ENCODE data around the gene SCP2.

The SCP2 gene

DNA sequence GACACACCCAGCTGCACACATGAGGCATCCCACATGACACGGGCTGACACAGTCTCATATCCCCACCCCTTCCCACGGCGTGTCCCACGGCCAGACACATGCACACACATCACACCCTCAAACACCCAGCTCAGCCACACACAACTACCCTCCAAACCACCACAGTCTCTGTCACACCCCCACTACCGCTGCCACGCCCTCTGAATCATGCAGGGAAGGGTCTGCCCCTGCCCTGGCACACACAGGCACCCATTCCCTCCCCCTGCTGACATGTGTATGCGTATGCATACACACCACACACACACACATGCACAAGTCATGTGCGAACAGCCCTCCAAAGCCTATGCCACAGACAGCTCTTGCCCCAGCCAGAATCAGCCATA is 157.5 kb downstream of the SCP2 start:
- Histone ChIP-seq H3K4me3 (replicated peaks; ENCODE audit: insufficient read depth, low read length) (no peak overlapping the region), H3K27me3 (ENCODE audit: insufficient read depth, poor library complexity, severe bottlenecking) (no peaks in the 10 kb centered on the region), H3K27ac (replicated peaks) (no peak overlapping the region)
- no peak for DNase-seq (ENCODE audit: low read depth in 1 of 2, low spot score in 1 of 2)
- TF ChIP-seq GABPA (IDR thresholded peaks at IDR 0.05; ENCODE audit: low read depth) = no peak
- no peak for TF ChIP-seq REST (IDR thresholded peaks at IDR 0.05; ENCODE audit: insufficient replicate concordance, low read depth)
- no peak for TF ChIP-seq POLR2AphosphoS5 (IDR thresholded peaks at IDR 0.05; ENCODE audit: low read depth)
- TF ChIP-seq CTCF (IDR thresholded peaks at IDR 0.05; ENCODE audit: insufficient read depth, low read length) = no peak
- no peak for TF ChIP-seq SPI1 (IDR thresholded peaks at IDR 0.05; ENCODE audit: borderline replicate concordance, low read depth)

DNA sequence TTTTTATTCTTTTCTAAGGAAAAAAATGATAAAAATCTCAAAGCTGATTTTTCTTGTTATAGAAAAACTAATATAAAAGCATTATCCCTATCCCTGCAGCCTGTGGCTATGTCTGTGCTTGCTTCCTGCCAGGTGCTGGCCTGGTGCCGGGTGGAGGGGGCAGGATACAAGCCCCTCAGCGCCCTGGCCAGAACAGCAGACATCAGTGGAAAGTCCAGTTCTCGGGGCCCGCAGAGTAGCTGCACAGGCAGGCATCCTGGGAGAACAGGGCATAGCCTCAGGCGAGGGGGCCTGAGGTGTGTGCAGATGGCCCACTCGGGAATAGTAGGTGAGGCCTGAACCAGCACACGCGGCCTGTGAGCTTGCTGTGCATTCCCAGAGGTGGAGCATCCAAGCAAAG is 158.3 kb downstream of the SCP2 start:
- Histone ChIP-seq H3K27me3 (ENCODE audit: insufficient read depth, poor library complexity, severe bottlenecking) (no peaks in the 10 kb centered on the region), H3K4me3 (replicated peaks; ENCODE audit: insufficient read depth, low read length) (no peak overlapping the region), H3K27ac (replicated peaks) (no peak overlapping the region)
- no peak for DNase-seq (ENCODE audit: low read depth in 1 of 2, low spot score in 1 of 2)
- TF ChIP-seq POLR2AphosphoS5 (IDR thresholded peaks at IDR 0.05; ENCODE audit: low read depth) (no peak), GABPA (IDR thresholded peaks at IDR 0.05; ENCODE audit: low read depth) (no peak), SPI1 (IDR thresholded peaks at IDR 0.05; ENCODE audit: borderline replicate concordance, low read depth) (no peak), REST (IDR thresholded peaks at IDR 0.05; ENCODE audit: insufficient replicate concordance, low read depth) (no peak)

- no peak for DNase-seq (ENCODE audit: low read depth in 1 of 2, low spot score in 1 of 2)
- TF ChIP-seq REST (IDR thresholded peaks at IDR 0.05; ENCODE audit: insufficient replicate concordance, low read depth) (no peak), POLR2AphosphoS5 (IDR thresholded peaks at IDR 0.05; ENCODE audit: low read depth) (no peak), GABPA (IDR thresholded peaks at IDR 0.05; ENCODE audit: low read depth) (no peak), CTCF (IDR thresholded peaks at IDR 0.05; ENCODE audit: insufficient read depth, low read length) (no peak), SPI1 (IDR thresholded peaks at IDR 0.05; ENCODE audit: borderline replicate concordance, low read depth) (no peak)
- H3K4me3 ChIP-seq (replicated peaks; ENCODE audit: insufficient read depth, low read length) = no peak overlapping the region
- H3K27ac ChIP-seq (replicated peaks) = no peak overlapping the region
- no peaks in the 10 kb centered on the region for H3K27me3 ChIP-seq (ENCODE audit: insufficient read depth, poor library complexity, severe bottlenecking)
Observed at GRCh38 chr1:53086491-53087070, 159.5 kb downstream of the SCP2 start.

Measured in HL-60 (cell line).